ENCODE measurements around the gene DNAJC4. TPM values are rescaled to one million over a fixed set of nuclear protein-coding genes. Genes with fewer than 3 reads are reported as not detected.

The DNAJC4 gene
- total RNA-seq, 2 experiments from 2014 or later = 38.0 to 41.3 TPM

- peak overlapping the region; percentile 97 for H3K27ac Mint-ChIP-seq
- H3K36me3 Mint-ChIP-seq (ENCODE audit: low read depth) = peaks cover 25% of the 10 kb centered on the region
- POLR2A ChIA-PET = interaction anchor here (0.6 to 5.6 kb wide), 4 partner anchors 16 to 61 kb away, joined by 3 to 79 read pairs (median 10); partner anchors contain the start of genes BAD, FERMT3, GPR137 and PLCB3
Measured at GRCh38 chr11:64267207-64267945, 37.0 kb downstream of the DNAJC4 start.

GRCh38 chr11:64268025-64268892, 37.9 kb downstream of the DNAJC4 start:
- Mint-ChIP-seq H3K9me3 (ENCODE audit: insufficient read depth) (no peaks in the 10 kb centered on the region), H3K4me3 (peak overlapping the region; percentile 93), H3K27ac (peak overlapping the region; percentile 97), H3K36me3 (ENCODE audit: low read depth) (peaks cover 23% of the 10 kb centered on the region), H3K4me1 (ENCODE audit: low read depth) (peaks cover 34% of the 10 kb centered on the region), H3K27me3 (ENCODE audit: low read depth) (no peaks in the 10 kb centered on the region)
- CTCF ChIA-PET = interaction anchor here (1.0 to 15.6 kb wide), 12 partner anchors 12 to 71 kb away, joined by 3 to 148 read pairs (median 4); partner anchors contain the start of genes CATSPERZ, ESRRA, FERMT3 and PLCB3
- POLR2A ChIA-PET = interaction anchor here (0.6 to 5.6 kb wide), 16 partner anchors 9 to 82 kb away, joined by 3 to 79 read pairs (median 6); partner anchors contain the start of genes BAD, CCDC88B, ESRRA and FERMT3
- ATAC-seq (no peak), DNase-seq (no peak)

More at GRCh38 chr11:64267207-64267945, 37.0 kb downstream of the DNAJC4 start:
- ATAC-seq (no peak), DNase-seq (no peak)
- peaks cover 32% of the 10 kb centered on the region for H3K4me1 Mint-ChIP-seq (ENCODE audit: low read depth)
- H3K4me3 Mint-ChIP-seq = no peak overlapping the region
- H3K27me3 Mint-ChIP-seq (ENCODE audit: low read depth) = no peaks in the 10 kb centered on the region
- H3K9me3 Mint-ChIP-seq (ENCODE audit: insufficient read depth) = no peaks in the 10 kb centered on the region
- CTCF ChIA-PET = interaction anchor here (1.0 to 15.6 kb wide), 7 partner anchors 16 to 70 kb away, joined by 3 to 148 read pairs (median 5); partner anchors contain the start of genes CATSPERZ, ESRRA, FERMT3 and PLCB3

DNA sequence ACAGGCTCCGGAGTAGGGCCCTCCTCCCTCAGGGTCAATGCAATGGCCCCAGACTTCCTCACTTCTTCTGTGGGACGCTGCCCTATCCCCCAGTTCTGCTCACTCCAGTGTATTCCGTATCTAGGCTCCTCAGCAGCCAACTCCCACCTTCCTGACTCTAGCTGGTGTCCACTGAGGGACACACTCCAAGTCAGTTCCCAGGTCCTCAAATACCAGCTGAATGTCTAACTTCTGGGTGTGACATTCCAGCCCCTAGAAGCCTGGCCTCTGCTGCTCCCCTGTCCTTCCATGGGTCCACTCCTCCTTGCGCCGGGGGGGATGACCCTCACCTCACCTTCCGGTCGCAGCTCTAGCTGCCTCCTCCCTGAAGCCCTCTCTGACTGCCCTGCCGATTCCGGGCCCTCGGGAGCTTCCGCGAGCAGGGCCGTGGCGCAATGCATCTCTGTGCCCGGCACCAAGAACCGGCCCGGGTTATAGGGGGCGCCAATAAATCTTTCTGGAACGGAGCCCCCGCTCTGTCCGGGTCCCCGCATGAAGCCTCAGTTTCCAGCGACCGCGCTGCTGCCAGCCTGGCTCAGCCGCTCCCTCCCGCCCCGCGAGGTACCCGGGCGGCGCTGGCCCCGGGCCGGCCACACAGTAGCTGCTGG, 38.7 kb downstream of the DNAJC4 start:
- H3K9me3 Mint-ChIP-seq (ENCODE audit: insufficient read depth) = no peaks in the 10 kb centered on the region
- H3K27me3 Mint-ChIP-seq (ENCODE audit: low read depth) = no peaks in the 10 kb centered on the region
- H3K36me3 Mint-ChIP-seq (ENCODE audit: low read depth) = peaks cover 26% of the 10 kb centered on the region
- DNase-seq = peak; percentile 71
- ChIA-PET POLR2A (interaction anchor here (0.8 to 5.6 kb wide), 17 partner anchors 9 to 83 kb away, joined by 3 to 79 read pairs (median 7); partner anchors contain the start of genes BAD, CCDC88B, ESRRA and FERMT3), CTCF (interaction anchor here (1.0 to 15.6 kb wide), 11 partner anchors 13 to 71 kb away, joined by 3 to 148 read pairs (median 4); partner anchors contain the start of genes CATSPERZ, ESRRA, FERMT3 and PLCB3)
- ATAC-seq = peak; percentile 13
- peak overlapping the region; percentile 93 for H3K4me3 Mint-ChIP-seq
- H3K4me1 Mint-ChIP-seq (ENCODE audit: low read depth) = peaks cover 34% of the 10 kb centered on the region
- H3K27ac Mint-ChIP-seq = peak overlapping the region; percentile 97

- DNase-seq (peak; percentile 97), ATAC-seq (peak; percentile 74)
- CTCF ChIA-PET = interaction anchor here (1.0 to 15.6 kb wide), 12 partner anchors 12 to 71 kb away, joined by 3 to 148 read pairs (median 4); partner anchors contain the start of genes CATSPERZ, CCDC88B, ESRRA and FERMT3
- Mint-ChIP-seq H3K27ac (peak overlapping the region; percentile 97), H3K36me3 (ENCODE audit: low read depth) (peaks cover 24% of the 10 kb centered on the region), H3K4me3 (peak overlapping the region; percentile 93), H3K9me3 (ENCODE audit: insufficient read depth) (no peaks in the 10 kb centered on the region), H3K4me1 (ENCODE audit: low read depth) (peaks cover 34% of the 10 kb centered on the region), H3K27me3 (ENCODE audit: low read depth) (no peaks in the 10 kb centered on the region)
- POLR2A ChIA-PET = interaction anchor here (0.5 to 5.6 kb wide), 18 partner anchors 8 to 301 kb away, joined by 3 to 79 read pairs (median 6); partner anchors contain the start of genes BAD, CCDC88B, ESRRA and FERMT3
Measured at GRCh38 chr11:64269540-64270220, 39.3 kb downstream of the DNAJC4 start.

GRCh38 chr11:64275031-64275800, 44.9 kb downstream of the DNAJC4 start:
- Mint-ChIP-seq H3K27me3 (ENCODE audit: low read depth) (no peaks in the 10 kb centered on the region), H3K4me3 (no peak overlapping the region), H3K4me1 (ENCODE audit: low read depth) (peaks cover 26% of the 10 kb centered on the region), H3K27ac (no peak overlapping the region), H3K36me3 (ENCODE audit: low read depth) (peaks cover 23% of the 10 kb centered on the region), H3K9me3 (ENCODE audit: insufficient read depth) (no peaks in the 10 kb centered on the region)
- ATAC-seq (no peak), DNase-seq (no peak)
- ChIA-PET POLR2A (no interaction called here), CTCF (interaction anchor here (15.6 kb wide), 1 partner anchor 28 kb away, joined by 148 read pairs; the partner anchor contains the start of genes CATSPERZ and ESRRA)

DNA sequence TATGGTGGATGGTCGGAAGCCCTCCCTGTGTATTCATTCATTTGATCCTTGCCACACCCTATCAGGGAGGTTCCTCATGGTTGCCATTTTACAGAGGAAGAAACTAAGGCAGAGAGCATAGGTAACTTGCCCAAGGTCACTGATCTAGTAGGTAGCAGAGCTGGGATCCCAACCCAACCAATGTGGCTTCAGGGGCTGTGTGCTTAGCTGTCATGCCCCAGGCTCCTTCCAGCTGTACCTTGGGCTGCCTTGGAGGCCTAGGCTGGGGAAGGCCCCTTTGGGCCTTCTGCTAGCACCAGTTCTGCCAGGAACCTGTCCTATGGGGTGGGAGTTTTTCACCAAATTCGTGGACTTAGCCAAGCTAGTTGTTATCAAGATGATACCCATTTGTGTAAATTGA, 45.5 kb downstream of the DNAJC4 start:
- H3K36me3 Mint-ChIP-seq (ENCODE audit: low read depth) = peaks cover 21% of the 10 kb centered on the region
- DNase-seq (no peak), ATAC-seq (no peak)
- ChIA-PET POLR2A (no interaction called here), CTCF (interaction anchor here (15.6 kb wide), 1 partner anchor 27 kb away, joined by 148 read pairs; the partner anchor contains the start of genes CATSPERZ and ESRRA)
- H3K4me1 Mint-ChIP-seq (ENCODE audit: low read depth) = peaks cover 24% of the 10 kb centered on the region
- H3K4me3 Mint-ChIP-seq = no peak overlapping the region
- H3K9me3 Mint-ChIP-seq (ENCODE audit: insufficient read depth) = no peaks in the 10 kb centered on the region
- no peak overlapping the region for H3K27ac Mint-ChIP-seq
- no peaks in the 10 kb centered on the region for H3K27me3 Mint-ChIP-seq (ENCODE audit: low read depth)

DNA sequence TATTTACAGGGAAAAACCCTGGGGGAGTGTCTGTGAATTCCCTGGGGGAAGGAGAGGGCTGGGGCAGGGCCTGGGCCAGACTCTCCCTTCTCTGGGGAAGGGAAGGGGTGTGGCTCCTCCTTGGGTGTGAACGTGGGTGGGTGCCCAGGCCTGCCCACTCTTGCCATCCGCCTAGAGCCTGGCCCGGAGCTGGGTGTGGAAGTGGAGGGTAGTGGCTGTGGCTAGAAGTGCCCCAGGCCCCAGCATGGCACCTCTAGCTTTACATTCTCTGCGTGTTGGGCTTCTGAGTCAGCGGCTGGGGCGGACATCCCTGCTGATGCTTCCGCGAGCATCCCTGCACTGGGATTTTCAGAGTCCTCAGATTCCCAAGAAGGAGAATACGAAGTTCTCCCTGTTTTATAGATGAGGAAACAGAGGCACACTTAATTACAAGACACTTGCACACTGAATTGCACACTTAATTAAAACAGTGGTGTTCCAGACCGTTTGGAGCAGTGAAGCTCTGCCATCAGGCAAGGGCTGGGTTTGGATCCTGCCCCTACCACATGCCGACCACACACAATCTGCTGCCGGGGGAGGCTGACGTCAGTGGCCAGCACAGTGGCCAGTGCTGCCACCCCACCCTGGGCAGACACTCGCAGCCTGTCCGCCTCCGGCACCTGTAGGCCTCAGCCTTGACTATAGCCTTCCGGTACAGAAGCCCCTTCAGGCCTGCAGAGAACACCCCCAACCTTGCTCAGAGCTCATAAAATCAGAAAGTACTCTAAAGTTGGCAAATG, 46.5 kb downstream of the DNAJC4 start:
- DNase-seq (no peak), ATAC-seq (no peak)
- Mint-ChIP-seq H3K27me3 (ENCODE audit: low read depth) (no peaks in the 10 kb centered on the region), H3K9me3 (ENCODE audit: insufficient read depth) (no peaks in the 10 kb centered on the region), H3K27ac (no peak overlapping the region), H3K36me3 (ENCODE audit: low read depth) (peaks cover 27% of the 10 kb centered on the region), H3K4me3 (no peak overlapping the region), H3K4me1 (ENCODE audit: low read depth) (peaks cover 22% of the 10 kb centered on the region)
- CTCF ChIA-PET = interaction anchor here (15.6 kb wide), 1 partner anchor 26 kb away, joined by 148 read pairs; the partner anchor contains the start of genes CATSPERZ and ESRRA
- POLR2A ChIA-PET = interaction anchor here (1.7 kb wide), 1 partner anchor 8 kb away, joined by 4 read pairs; no protein-coding TSS in a partner anchor

GRCh38 chr11:64278576-64279190, 48.3 kb downstream of the DNAJC4 start:
- POLR2A ChIA-PET = interaction anchor here (1.7 kb wide), 1 partner anchor 10 kb away, joined by 4 read pairs; no protein-coding TSS in a partner anchor
- DNase-seq = no peak
- ATAC-seq = peak; percentile 13
- H3K27me3 Mint-ChIP-seq (ENCODE audit: low read depth) = no peaks in the 10 kb centered on the region
- no peak overlapping the region for H3K27ac Mint-ChIP-seq
- H3K36me3 Mint-ChIP-seq (ENCODE audit: low read depth) = peaks cover 32% of the 10 kb centered on the region
- H3K4me3 Mint-ChIP-seq = no peak overlapping the region
- CTCF ChIA-PET = interaction anchor here (15.6 kb wide), 1 partner anchor 24 kb away, joined by 148 read pairs; the partner anchor contains the start of genes CATSPERZ and ESRRA
- H3K4me1 Mint-ChIP-seq (ENCODE audit: low read depth) = peaks cover 24% of the 10 kb centered on the region
- no peaks in the 10 kb centered on the region for H3K9me3 Mint-ChIP-seq (ENCODE audit: insufficient read depth)

All from activated CD8-positive, alpha-beta T cell treated with anti-CD3 and anti-CD28 coated beads, Interleukin-2, amount 10 ng/mL, durations not matched to agents 7 days and 5 days (primary cell).